IPS DF 4.7 (cell line): ENCODE measurements around the gene RPP30.

Experiments used
- DNase-seq: peaks from one replicate; pipeline ENCODE4 v3.0.0-alpha.2; 2013; ENCODE audit warnings: low spot score; ENCODE audit errors: extremely low read depth

Gene RPP30

GRCh38 chr10:90916392-90917237 is 44.8 kb downstream of the RPP30 start:
- DNase-seq: no peak

DNA sequence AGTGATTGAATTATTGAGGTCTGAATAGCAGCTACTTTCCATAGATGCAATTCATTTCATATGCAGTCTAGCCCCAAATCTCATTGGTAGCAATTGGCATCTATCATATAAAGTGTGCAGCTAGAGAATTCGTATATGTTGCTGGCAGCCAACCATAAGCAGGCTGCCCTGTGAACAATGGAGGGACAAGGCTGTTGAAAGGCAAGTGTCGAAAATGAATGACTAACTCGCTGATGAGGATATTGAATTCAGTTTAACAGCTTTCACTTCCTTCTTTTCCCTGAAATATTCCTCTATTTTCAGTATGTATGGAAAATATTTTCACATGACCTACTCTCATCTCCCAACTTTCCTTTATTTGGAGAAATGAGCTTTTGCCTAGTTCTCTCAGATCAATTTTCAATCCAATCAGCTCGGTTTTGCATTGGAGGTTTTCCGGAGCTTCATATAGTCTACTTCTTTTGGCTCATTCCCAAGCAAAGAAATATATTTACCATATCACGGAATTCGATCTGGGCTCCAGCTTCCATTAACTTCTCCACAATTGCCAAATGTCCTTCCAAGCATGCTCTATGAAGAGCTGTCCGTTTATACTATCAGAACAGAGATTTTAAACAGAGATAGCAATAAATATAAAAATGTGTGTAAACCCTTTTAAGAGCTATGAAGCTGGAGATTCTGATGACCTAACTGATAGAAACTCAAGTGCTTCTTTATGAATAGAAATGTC is 45.6 kb downstream of the RPP30 start:
- no peak for DNase-seq

GRCh38 chr10:90917968-90918318 is 46.2 kb downstream of the RPP30 start:
- no peak for DNase-seq

DNA sequence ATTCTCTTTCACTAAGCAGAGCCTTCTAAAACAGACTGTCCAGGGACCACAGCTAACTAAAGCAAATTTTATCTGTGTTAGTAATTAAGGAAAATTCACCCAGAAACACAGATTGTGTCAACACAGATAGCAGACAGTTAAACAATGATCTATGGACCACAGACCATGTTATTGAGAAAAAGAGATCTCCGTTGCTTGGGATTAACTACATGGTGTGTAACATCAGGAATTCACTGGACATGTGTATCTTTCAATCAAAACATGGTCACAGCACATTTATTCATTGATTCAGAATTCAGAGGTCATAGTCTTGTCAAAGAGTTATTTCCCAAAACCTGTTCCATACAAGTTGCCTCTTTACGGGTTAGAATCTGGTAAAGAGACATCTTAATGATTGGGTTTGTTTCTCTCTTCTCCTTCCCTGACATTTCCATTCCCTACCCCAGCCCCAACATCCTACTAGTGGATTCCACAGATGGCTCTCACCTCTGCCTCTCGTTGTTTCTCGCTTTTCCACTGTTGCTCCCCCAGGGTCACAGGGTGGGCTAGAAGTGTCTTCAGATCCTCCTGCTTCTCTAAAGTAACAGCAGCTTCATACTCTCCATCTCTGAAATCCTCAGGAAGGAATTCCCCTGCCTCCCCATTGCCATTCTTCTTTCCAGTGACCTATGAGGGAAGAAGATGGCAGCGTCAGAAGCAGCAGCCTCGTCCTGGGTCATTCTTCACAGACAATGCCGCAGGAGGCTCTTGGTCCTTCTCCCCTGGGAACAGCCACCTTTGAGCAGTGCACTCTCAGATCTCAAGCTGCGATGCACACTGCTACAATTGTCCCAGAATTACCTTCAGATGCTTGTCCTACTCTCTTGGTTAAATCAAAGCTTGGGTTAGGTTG is 48.2 kb downstream of the RPP30 start:
- no peak for DNase-seq

DNA sequence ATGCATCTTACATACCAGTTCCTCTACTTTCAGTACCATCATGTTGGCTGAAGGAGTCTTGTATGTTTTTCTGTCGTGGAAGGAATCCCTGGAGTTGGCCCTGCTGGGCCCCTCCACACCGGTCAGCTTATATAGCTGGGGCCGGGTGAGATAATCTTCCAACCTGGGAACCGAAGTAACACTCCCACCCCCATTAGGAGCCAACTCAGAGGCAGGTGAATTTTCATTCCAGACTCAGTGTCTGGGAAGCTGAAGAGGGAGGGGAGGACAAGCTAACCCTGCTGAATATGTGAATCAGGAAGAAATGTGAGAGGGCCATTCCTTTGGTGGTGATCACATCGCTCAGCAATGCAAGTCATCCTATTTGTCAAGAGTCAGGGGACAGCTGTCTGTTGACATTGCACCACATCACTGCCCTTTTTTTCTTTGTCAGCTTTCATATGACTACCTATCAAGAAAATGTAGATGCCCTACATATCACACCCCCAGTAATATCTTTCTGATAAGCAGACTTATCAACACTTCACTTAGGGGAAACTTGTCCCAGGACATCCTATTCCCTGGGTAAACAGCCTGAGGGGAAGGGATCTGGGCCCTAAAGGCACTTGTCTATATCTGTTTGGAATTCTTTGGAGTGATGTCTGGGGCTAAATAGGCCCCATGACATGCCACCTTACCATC is 49.4 kb downstream of the RPP30 start, which contains the start of gene ANKRD1:
Gene ANKRD1 (minus strand): TSS at position 102 of the 681 bp plus-strand sequence. CDS start 60 bp downstream, at position 42.
- no peak for DNase-seq

- no peak for DNase-seq
These were observed 50.1 kb downstream of the RPP30 start for GRCh38 chr10:90921906-90922305.

DNA sequence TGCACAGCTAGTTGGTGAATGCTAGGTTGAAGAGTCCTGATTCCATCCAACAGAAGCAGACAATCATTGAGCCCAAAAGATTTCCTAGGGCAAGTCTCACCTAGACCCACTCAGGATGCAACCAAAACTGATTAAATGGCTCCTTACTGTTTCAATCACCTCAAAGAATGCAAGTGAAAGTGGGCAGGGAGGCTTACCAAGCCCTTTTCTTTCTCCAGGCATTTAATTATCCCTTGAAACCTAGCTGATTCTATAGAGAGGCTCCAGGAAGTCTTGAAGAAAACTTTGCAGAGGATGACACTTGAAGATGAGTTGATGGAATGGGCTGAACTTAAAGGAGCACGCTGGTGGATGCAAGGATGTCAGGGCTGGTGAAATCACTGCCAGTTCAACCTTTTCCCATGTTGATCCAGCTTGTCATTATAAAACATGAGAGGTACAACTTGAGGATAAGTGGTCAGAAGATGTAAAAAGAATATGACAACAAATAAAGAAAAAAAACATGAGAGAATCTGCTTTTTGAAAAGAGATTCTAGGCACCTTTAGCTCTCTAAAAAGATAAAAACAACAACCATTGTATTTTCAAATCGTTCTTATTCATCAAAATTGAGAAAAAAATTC is 51.4 kb downstream of the RPP30 start:
- DNase-seq: no peak

- no peak for DNase-seq
These were observed 52.8 kb downstream of the RPP30 start for GRCh38 chr10:90924552-90924951.

- no peak for DNase-seq
These were observed 53.6 kb downstream of the RPP30 start for GRCh38 chr10:90925079-90926029.

DNA sequence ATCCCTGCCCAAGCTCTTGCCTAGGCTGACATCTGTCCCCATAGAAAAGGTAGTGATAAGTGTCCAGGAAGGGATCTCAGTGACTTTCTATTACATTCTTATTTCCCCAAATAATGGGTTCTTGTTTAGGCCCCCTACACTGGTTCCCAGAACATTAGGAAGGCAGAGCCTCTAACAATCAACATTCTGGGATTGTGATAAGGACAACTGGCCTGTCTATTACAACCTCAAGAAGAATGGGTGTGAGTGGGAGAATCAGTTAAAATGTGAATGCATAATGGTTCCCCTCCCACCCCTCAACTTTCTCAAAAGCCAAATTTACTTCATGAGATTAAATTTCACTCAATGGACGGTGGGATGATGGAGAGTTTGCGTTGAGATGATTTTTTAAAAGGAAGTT is 55.5 kb downstream of the RPP30 start:
- no peak for DNase-seq

DNA sequence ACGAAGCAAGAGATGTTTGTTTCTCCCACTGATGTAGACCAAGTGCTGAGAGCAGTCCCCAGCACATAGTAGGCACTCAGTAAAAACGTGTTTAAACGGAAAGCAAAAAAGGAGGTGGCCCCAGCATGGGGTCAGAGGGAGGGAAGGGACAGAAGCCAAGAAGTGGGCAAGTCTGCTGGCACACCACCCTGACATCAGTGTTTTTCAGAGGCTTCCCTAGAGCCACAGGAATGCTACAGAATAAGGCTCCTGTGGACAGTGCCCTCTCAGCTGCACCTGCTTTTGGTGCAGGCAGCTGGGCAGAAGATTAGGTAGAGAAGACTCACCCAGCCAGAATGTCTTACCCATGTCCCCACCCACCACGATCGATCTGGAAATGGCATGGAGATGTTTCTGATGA is 57.4 kb downstream of the RPP30 start:
- no peak for DNase-seq

DNA sequence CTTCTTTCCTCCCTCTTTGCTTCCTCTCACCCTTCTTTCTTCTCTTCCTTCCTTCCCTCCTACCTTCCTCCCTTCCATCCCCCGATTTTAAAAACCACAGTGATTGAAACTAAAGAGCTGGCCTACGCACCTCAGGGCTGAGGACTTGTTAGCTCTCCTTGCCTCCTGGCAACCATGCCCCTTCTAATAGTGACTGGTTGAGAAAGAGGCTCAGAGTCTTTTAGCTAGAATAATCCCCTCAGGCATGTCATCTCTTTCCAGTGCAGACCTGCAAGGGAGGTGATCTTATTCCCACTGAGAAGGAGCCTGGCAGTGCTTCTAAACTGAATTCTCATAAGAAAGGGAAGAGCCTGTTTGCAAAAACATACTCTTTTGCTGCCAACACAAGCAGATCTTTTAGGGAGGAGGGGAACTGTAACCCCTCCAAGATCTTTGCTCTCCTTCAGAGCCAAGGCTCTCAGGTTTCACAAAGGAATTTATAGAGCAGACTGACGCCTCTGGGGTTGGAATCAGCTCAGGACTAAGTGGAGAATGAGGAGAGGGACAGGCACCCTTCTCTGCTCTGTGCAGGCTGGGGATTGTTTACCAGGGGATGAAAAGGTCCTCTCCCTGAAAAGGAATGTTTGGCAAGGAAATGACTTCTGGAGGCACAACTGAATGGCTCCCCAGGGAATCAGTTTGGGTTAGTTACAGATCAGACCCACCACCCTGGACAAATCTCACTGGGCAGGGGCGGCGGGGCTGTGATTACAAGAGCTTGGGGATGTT is 58.5 kb downstream of the RPP30 start:
- no peak for DNase-seq

- DNase-seq: no peak
These were observed 59.4 kb downstream of the RPP30 start for GRCh38 chr10:90930971-90931871.

DNA sequence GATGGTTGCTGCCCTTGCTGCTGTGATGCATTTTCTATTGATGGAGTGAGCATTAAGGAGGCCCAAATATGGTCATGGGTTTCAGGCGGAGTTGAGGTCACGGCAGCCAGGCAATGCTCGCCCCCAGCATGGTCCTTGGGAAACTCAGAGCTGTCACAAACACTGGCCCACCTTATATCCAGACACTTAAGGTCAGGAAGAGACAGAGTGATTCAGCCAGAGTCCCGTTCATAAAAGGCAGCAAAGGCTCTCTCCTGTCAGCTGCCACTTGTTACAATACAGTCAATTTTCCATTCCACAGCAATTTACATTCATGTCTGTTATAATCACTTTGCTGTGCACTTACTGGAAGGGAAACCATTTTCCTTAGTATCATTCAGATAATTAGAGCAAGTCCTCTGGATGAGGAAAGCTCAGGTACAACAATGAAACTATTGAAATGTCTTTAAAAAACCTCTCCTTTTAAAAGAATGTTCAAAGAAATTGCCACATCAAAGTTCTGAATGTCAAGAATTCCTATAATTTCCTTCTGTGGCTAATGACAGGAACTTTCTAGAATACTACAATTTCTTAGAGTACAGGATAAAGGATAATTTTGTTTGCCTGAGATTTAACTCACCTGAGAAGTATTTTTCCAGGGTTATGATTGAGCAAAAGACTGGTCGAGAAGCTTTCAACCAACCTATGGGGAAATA is 64.0 kb downstream of the RPP30 start:
- no peak for DNase-seq

- DNase-seq: no peak
These were observed 64.5 kb downstream of the RPP30 start for GRCh38 chr10:90936276-90936659.

- no peak for DNase-seq
These were observed 66.0 kb downstream of the RPP30 start for GRCh38 chr10:90937645-90938258.

- no peak for DNase-seq
These were observed 67.3 kb downstream of the RPP30 start for GRCh38 chr10:90939116-90939515.
